Gastroesophageal sphincter (tissue), 4 donors: ENCODE measurements around the gene PLEKHG5. TPM values are rescaled to one million over a fixed set of nuclear protein-coding genes. Genes with fewer than 3 reads are reported as not detected.
A peak's percentile ranks its signal among the peaks of the same experiment; 100 is the strongest.

Experiments used
- ATAC-seq: fragments of 150-250 bp; one replicate; pipeline ENCODE4 v1.9.1; 2016; ENCODE audit warnings: mild to moderate bottlenecking, moderate library complexity
- H3K27ac ChIP-seq, 4 donors: fragments of 200-600 bp; sonication (generic) in 3 of 4; 1 replicate in 3 of 4; 2 replicates in 1 of 4; pipeline ENCODE4 v1.5.1; 2016 to 2019
- H3K27me3 ChIP-seq: fragments of 200-600 bp; sonication (generic); one replicate; pipeline ENCODE4 v1.5.1; 2019
- H3K36me3 ChIP-seq, 2 donors: fragments of 200-600 bp; sonication (generic); one replicate each; pipeline ENCODE4 v1.5.1; 2019; ENCODE audit warnings: control low read depth in 1 of 2
- H3K4me1 ChIP-seq, 3 donors: fragments of 200-600 bp; sonication (generic); 1 replicate in 2 of 3; 2 replicates in 1 of 3; pipeline ENCODE4 v1.5.1; 2016 to 2019; ENCODE audit warnings: control low read depth in 2 of 3
- H3K4me3 ChIP-seq, 2 donors: fragments of 200-600 bp; sonication (generic); one replicate each; pipeline ENCODE4 v1.5.1; 2019; ENCODE audit warnings: mild to moderate bottlenecking in 1 of 2, moderate library complexity in 1 of 2
- H3K9me3 ChIP-seq, 3 donors: fragments of 200-600 bp; sonication (generic); one replicate each; pipeline ENCODE4 v1.5.1; 2017 to 2019; ENCODE audit warnings: control low read depth in 2 of 3
- EP300 ChIP-seq: sonication (generic); formaldehyde crosslinking; IDR thresholded peaks from one replicate; pipeline ENCODE4 v1.6.1; 2017; ENCODE audit warnings: antibody characterized with exemption, mild to moderate bottlenecking
- POLR2A ChIP-seq, 2 donors: fragments of 450-650 bp; IDR thresholded peaks; one replicate each; pipeline ENCODE4 v1.6.1; 2017; ENCODE audit warnings: antibody characterized with exemption in 2 of 2, mild to moderate bottlenecking in 2 of 2, moderate library complexity in 1 of 2
- POLR2AphosphoS5 ChIP-seq: sonication (generic); formaldehyde crosslinking; IDR thresholded peaks from one replicate; pipeline ENCODE4 v1.6.1; 2017; ENCODE audit warnings: antibody characterized with exemption
- WGBS, 2 donors: methylation state at CpG; one replicate each; pipeline ENCODE4 v1.1.5; 2018; ENCODE audit warnings: low coverage in 1 of 2; 5-methylcytosine and 5-hydroxymethylcytosine counted together
- total RNA-seq, 4 donors: library from RNA; depleted of rRNA; stranded (reverse); fragments of >200 nt; gene quantifications; one replicate each; pipeline ENCODE4 v1.1.0, GENCODE V29; 2016
- TF ChIP-seq, protein P1 (sequence below), 4 experiments: fragments of 200-600 bp in 2 of 4; fragments of 450-650 bp in 2 of 4; sonication (generic) in 1 of 4; IDR thresholded peaks; one replicate each; pipeline ENCODE4 v1.5.1; 2017 to 2019; ENCODE audit warnings: antibody characterized with exemption in 4 of 4, mild to moderate bottlenecking in 2 of 4, moderate library complexity in 2 of 4

The PLEKHG5 gene
- total RNA-seq, 4 donors from 2014 or later: 8.6 to 14.0 (median 11.4) TPM

- TF ChIP-seq POLR2AphosphoS5: no peak
- TF ChIP-seq, protein P1, sequence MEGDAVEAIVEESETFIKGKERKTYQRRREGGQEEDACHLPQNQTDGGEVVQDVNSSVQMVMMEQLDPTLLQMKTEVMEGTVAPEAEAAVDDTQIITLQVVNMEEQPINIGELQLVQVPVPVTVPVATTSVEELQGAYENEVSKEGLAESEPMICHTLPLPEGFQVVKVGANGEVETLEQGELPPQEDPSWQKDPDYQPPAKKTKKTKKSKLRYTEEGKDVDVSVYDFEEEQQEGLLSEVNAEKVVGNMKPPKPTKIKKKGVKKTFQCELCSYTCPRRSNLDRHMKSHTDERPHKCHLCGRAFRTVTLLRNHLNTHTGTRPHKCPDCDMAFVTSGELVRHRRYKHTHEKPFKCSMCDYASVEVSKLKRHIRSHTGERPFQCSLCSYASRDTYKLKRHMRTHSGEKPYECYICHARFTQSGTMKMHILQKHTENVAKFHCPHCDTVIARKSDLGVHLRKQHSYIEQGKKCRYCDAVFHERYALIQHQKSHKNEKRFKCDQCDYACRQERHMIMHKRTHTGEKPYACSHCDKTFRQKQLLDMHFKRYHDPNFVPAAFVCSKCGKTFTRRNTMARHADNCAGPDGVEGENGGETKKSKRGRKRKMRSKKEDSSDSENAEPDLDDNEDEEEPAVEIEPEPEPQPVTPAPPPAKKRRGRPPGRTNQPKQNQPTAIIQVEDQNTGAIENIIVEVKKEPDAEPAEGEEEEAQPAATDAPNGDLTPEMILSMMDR (IDR thresholded peaks at IDR 0.05): no peak
- TF ChIP-seq EP300: no peak
- TF ChIP-seq POLR2A (IDR thresholded peaks at IDR 0.05): no peak
- Histone ChIP-seq H3K27ac (no peak overlapping the region), H3K4me1 (peaks cover 0 to 51% (median 16%) of the 10 kb centered on the region in 3 donors), H3K36me3 (no peaks in the 10 kb centered on the region), H3K27me3 (peaks cover 3% of the 10 kb centered on the region), H3K4me3 (no peak overlapping the region), H3K9me3 (no peaks in the 10 kb centered on the region)
- ATAC-seq: no peak
- no CpG with 5 or more reads among the region's 13 CpGs for WGBS, 2 donors
These were observed 7.2 kb upstream of the PLEKHG5 start for GRCh38 chr1:6498576-6499111.

DNA sequence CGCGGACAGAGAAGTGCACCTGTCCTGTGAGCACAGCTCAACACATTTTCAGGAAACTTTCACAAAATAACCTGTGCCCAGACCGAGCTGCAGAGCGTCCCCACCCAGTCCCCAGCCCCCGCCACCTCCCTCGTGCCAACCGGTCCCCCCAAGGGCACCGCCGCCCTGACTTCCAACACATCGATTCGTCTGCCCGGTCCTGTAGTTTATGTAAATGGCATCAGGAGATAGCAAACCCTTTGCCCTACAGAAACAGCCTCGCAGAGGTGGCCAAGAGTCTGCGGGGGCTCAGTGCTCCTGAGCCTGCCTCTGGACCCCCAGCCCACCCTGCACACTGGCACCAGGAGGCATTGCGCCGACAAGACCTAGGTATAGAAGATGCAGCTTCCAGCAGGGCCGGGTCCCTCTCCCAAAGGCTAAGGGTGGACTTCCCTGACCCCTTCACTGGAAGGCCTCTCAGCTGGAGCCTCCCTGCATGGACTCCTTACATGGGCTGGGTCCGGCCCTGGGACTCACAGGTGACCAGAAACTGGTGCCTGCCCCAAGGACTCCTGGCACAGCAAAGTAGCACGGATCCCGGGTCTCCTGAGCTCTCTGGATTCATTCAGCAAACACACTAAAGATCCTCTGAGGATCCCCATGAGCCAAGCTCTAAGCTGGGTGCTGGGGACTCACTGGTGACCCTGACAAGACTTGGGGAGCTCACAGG lies 6.6 kb upstream of the PLEKHG5 start:
- WGBS, 2 donors: no CpG with 5 or more reads among the region's 20 CpGs
- peaks cover 0 to 51% (median 16%) of the 10 kb centered on the region in 3 donors for H3K4me1 ChIP-seq

DNA sequence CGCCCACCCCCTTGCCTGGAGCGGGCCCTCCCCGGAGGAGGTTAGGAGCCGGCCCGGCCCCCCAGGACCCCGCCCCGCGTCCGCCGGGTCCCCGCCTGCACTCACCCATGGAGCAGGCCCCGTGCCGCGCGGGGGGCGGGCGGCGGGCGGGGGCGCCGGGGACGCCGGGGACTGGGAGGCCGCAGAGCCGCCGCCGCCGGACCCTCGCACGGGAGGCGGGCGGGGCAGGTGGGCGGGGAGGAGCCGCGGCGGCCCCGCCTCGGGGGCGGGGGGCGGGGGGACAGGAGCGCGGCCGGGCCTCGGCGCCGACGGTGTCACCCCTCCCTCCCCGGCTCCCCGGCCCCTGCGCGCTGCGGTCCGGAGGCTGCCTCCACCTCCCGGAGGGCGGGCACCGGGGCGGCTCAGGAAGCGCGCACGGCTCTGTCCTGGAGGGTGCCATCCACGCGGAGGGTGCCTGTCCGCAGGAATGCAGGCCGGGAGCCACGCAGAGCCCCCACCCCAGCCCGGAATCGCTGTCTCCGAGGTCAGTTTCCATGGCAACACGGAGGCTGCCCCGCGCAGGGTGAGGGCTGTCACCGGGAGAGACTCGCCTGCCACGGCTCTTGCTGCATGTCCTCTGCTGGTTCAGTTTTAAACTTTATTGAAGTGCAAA lies 5.9 kb upstream of the PLEKHG5 start:
- no CpG with 5 or more reads among the region's 74 CpGs for WGBS, 2 donors
- ATAC-seq: peak; percentile 78

More for the DNA sequence above, 6.6 kb upstream of the PLEKHG5 start:
- Histone ChIP-seq H3K36me3 (no peaks in the 10 kb centered on the region), H3K4me3 (peak overlapping the region; percentile 39 to 70), H3K27ac (peak overlapping the region in 3 of 4 donors; percentile 62 to 74 (median 68)), H3K9me3 (no peaks in the 10 kb centered on the region), H3K27me3 (peaks cover 3% of the 10 kb centered on the region)
- no peak for ATAC-seq
- TF ChIP-seq POLR2AphosphoS5: no peak
- TF ChIP-seq EP300: no peak
- no peak for TF ChIP-seq POLR2A (IDR thresholded peaks at IDR 0.05)
- TF ChIP-seq, protein P1 (IDR thresholded peaks at IDR 0.05): no peak

DNA sequence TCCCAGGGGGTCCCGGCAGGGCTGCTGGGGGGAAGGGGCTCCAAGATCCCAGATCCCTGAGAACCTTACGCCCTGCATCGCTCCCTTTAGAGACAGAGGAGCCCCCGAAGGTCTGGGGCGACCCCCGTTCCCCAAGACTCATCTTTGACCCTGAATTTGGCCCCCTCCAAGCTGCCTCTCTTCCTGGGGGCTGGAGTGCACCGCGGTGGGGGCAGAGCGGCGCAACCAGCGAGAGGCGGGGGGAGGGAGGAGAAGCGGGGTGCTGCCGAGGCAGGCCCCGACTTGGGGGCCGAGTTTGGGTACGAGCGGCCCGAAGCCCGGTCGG lies 5.4 kb upstream of the PLEKHG5 start:
- Histone ChIP-seq H3K4me1 (peaks cover 0 to 45% (median 15%) of the 10 kb centered on the region in 3 donors), H3K9me3 (no peaks in the 10 kb centered on the region), H3K27ac (peak overlapping the region; percentile 11 to 74 (median 65)), H3K4me3 (peak overlapping the region; percentile 43 to 70), H3K36me3 (no peaks in the 10 kb centered on the region), H3K27me3 (peaks cover under 1% of the 10 kb centered on the region)
- no peak for TF ChIP-seq POLR2A (IDR thresholded peaks at IDR 0.05)
- 0% methylated on average over 1 of the region's 21 CpGs; no CpG with 5 or more reads in 1 of the 2 donors for WGBS, 2 donors
- ATAC-seq: no peak

More for the DNA sequence above, 5.9 kb upstream of the PLEKHG5 start:
- H3K27me3 ChIP-seq: peaks cover 3% of the 10 kb centered on the region
- peak overlapping the region; percentile 43 to 70 for H3K4me3 ChIP-seq
- H3K36me3 ChIP-seq: no peaks in the 10 kb centered on the region
- H3K4me1 ChIP-seq: peaks cover 0 to 45% (median 16%) of the 10 kb centered on the region in 3 donors
- H3K27ac ChIP-seq: peak overlapping the region in 3 of 4 donors; percentile 62 to 74 (median 68)
- H3K9me3 ChIP-seq: no peaks in the 10 kb centered on the region
- TF ChIP-seq, protein P1 (IDR thresholded peaks at IDR 0.05): peak in 1 of 4 experiments; percentile 8
- TF ChIP-seq EP300: no peak
- TF ChIP-seq POLR2A (IDR thresholded peaks at IDR 0.05): no peak
- no peak for TF ChIP-seq POLR2AphosphoS5

- WGBS, 2 donors: 0% methylated on average over 1 of the region's 13 CpGs; no CpG with 5 or more reads in 1 of the 2 donors
- peaks cover 0 to 45% (median 18%) of the 10 kb centered on the region in 3 donors for H3K4me1 ChIP-seq
- H3K27me3 ChIP-seq: no peaks in the 10 kb centered on the region
- no peak for ATAC-seq
- no peaks in the 10 kb centered on the region for H3K36me3 ChIP-seq
- peak overlapping the region in 3 of 4 donors; percentile 62 to 74 (median 68) for H3K27ac ChIP-seq
- TF ChIP-seq, protein P1 (IDR thresholded peaks at IDR 0.05): no peak
- TF ChIP-seq EP300 (no peak), POLR2AphosphoS5 (no peak), POLR2A (IDR thresholded peaks at IDR 0.05) (no peak)
- peak overlapping the region in 1 of 2 donors; percentile 70 for H3K4me3 ChIP-seq
- H3K9me3 ChIP-seq: no peaks in the 10 kb centered on the region
These were observed 4.9 kb upstream of the PLEKHG5 start for GRCh38 chr1:6496365-6496721.
